LNCaP clone FGC (cell line): ENCODE measurements around the gene SLC22A2.

Experiments used
- DNase-seq: peaks from one replicate; pipeline ENCODE4 v3.0.0-alpha.2; 2011; ENCODE audit warnings: low read depth
- H3K4me3 ChIP-seq: 2 replicates; pipeline ENCODE4 v1.5.1; 2011; ENCODE audit warnings: mild to moderate bottlenecking, low read depth, low read length, control low read depth
- CTCF ChIP-seq: IDR thresholded peaks from 2 replicates; pipeline ENCODE4 v1.5.1; 2012; ENCODE audit warnings: mild to moderate bottlenecking; ENCODE audit not compliant: control insufficient read depth, insufficient read depth; ENCODE audit errors: extremely low read depth

SLC22A2 gene

GRCh38 chr6:160299559-160299958, 40.9 kb upstream of the SLC22A2 start:
- TF ChIP-seq CTCF = no peak
- H3K4me3 ChIP-seq = no peak overlapping the region

GRCh38 chr6:160298121-160298520, 39.5 kb upstream of the SLC22A2 start:
- DNase-seq = no peak
- H3K4me3 ChIP-seq = no peak overlapping the region
- TF ChIP-seq CTCF = no peak

More at GRCh38 chr6:160299559-160299958, 40.9 kb upstream of the SLC22A2 start:
- DNase-seq = no peak

- DNase-seq = no peak
- TF ChIP-seq CTCF = peak; percentile 30; the same call in 1 of the 2 replicates
- H3K4me3 ChIP-seq = no peak overlapping the region
Measured at GRCh38 chr6:160297310-160297709, 38.7 kb upstream of the SLC22A2 start.

GRCh38 chr6:160293844-160294243, 35.2 kb upstream of the SLC22A2 start:
- TF ChIP-seq CTCF = no peak
- H3K4me3 ChIP-seq = no peak overlapping the region
- DNase-seq = no peak

- no peak for DNase-seq
- no peak overlapping the region for H3K4me3 ChIP-seq
- no peak for TF ChIP-seq CTCF
Measured at GRCh38 chr6:160285541-160286105, 27.0 kb upstream of the SLC22A2 start.

- no peak for TF ChIP-seq CTCF
- no peak for DNase-seq
- H3K4me3 ChIP-seq = no peak overlapping the region
Measured at GRCh38 chr6:160284575-160284974, 26.0 kb upstream of the SLC22A2 start.

- no peak for TF ChIP-seq CTCF
- H3K4me3 ChIP-seq = no peak overlapping the region
- DNase-seq = no peak
Measured at GRCh38 chr6:160282444-160282843, 23.8 kb upstream of the SLC22A2 start.
